Measurements from ENCODE around the gene LTA. TPM values are rescaled to one million over a fixed set of nuclear protein-coding genes. Genes with fewer than 3 reads are reported as not detected.
"Not testable (repeated sequence)": the region's sequence is repeated elsewhere in the genome, so short reads cannot be mapped to it uniquely, and the experiment has no call there.

Gene LTA
- total RNA-seq, 1 donor from 2014 or later, result 0.53 TPM

DNA sequence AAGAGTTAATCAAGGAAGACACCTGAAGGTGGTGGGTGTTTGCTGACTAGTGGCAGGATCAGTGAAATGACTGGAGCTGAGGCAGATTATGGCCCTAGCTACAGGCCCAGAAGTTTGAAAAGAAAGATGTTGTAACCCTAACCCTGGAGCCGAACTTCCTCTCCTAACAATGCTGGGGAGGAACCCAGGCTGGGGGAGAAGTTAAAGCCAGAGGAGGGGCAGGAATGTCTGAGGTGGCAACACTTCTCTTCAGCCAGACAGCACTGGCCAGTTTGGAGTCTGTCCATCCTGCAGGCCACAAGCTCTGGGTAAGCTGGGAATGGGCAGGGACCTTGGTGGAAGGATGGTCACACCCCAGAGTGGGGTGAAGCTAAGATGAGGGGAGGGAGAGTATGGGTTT is 13.9 kb downstream of the LTA start, which contains the start of gene LST1:
Gene LST1 (plus strand): TSS at position 270 of the 400 bp plus-strand sequence. CDS start 1,023 bp downstream, outside the sequence.
- DNase-seq (ENCODE audit: extremely low read depth, low read depth, low spot score), result no peak

DNA sequence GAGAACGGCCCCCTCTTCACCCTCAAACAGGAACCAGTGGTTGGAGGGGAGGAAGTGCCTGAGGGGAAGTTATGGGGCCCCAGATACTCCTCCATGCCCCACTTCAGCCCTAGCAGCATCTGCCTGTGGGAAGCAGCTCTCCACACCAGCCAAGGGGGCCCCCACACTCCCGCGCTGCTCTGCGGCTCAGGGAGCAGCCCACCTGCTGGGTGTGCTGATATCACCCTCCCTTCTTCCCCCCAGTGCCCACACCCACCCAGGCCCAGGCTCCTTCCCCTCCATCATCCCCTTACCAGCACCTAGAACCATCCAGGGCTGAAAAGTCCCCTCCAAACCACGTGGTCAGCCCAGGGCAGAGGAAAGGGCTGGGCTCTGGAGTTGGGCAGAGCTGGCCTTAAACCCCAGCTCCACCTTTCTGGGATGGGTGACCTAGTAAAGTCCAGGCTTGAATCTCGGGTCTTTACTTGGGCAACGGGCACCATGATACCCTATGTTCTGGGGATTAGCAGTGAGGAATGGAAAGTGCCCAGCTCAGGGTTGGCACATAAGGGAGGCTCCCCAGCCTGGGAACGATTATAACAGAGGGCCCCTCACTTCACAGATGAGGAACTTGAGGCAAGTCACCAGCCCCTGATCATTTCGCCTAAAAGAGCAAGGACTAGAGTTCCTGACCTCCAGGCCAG is 14.7 kb downstream of the LTA start:
- DNase-seq (ENCODE audit: extremely low read depth, low read depth, low spot score), result no peak

DNA sequence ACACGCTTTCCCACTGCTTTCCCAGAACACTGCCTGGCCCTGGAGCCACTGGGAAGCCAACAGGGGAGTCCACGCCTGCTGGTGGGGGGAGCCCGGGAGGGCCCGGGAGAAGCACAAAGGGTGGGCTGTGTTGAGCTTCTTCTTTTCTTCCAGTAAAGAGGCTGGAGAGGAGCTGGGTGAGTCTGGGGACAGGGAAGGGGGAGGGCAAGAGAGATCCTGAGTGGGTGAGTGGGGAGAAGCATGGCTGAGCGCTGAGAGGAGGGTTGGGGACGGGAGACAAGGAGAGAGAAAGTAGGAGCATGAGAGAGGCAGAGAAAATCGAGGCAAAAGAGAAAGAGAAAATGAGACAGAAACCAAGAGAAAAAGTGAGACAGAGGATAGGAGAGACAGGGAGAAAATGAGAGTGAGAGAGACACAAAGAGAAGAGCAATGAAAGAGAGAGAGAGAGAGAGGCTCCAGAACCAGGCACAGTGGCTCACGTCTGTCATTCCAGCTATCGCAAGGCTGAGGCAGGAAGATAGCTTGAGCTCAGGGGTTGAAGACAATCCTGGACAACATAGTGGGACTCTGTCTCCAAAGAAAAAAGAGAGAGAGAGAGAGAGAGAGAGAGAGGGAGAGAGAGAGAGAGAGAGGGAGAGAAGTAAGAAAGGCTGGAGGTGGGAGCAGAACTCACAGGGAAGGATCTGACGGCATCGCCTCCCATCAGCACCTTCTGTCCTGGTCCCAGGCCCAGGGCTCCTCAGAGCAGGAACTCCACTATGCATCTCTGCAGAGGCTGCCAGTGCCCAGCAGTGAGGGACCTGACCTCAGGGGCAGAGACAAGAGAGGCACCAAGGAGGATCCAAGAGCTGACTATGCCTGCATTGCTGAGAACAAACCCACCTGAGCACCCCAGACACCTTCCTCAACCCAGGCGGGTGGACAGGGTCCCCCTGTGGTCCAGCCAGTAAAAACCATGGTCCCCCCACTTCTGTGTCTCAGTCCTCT is 16.0 kb downstream of the LTA start:
- no peak for DNase-seq (ENCODE audit: extremely low read depth, low read depth, low spot score)

DNA sequence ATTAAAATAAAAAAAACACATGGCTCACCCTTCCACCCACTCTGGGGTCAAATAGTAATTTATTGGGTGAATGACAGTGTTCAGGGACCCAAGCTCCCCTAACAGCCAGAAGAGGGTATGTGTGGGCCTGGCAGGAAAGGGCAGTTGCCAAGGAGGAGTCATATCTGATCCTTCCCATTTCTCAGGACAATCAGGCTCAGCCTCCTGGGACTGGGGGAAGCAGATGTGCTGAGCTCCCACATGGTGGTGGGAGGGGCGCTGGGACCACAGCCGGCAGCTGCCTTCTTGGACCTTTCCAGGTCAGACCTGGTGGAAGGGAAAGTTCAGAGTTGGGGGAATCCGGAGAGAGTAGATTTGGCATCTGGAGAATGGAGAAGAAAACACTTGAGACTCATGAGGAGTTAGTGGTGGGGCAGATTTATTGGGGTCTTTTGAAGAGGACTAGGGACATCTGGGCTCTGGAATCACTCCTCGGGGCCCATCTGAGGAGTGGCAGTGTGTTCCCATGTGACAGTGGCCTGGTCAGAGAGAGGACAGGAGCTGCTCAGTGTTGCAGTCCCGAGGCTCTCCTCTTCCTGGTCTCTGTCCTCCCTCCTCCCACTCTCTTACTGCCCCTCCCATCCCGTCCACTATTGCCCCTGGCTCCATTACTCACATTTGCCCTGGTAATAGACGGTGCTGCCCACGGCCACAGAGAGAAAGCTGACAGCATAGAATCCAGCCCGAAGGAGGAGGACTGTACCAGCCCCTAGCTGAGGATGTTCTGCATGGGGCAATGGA is 17.0 kb downstream of the LTA start:
- no peak for DNase-seq (ENCODE audit: extremely low read depth, low read depth, low spot score)

DNA sequence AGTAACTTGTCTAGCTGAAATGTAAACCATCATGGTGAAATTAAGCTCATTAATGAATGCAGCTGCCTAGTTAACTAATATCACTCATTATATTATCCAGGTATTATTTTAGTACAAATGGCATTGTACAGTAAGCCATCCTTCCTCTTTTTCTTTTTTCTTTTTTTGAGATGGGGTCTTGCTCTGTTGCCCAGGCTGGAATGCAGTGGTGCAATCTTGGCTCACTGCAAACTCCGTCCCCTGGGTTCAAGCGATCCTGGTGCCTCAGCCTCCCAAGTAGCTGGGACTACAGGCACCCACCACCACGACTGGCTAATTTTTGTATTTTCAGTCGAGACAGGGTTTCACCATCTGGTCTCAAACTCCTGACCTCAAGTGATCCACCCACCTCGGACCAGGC is 18.6 kb downstream of the LTA start:
- not testable (repeated sequence) for DNase-seq (ENCODE audit: extremely low read depth, low read depth, low spot score)

DNA sequence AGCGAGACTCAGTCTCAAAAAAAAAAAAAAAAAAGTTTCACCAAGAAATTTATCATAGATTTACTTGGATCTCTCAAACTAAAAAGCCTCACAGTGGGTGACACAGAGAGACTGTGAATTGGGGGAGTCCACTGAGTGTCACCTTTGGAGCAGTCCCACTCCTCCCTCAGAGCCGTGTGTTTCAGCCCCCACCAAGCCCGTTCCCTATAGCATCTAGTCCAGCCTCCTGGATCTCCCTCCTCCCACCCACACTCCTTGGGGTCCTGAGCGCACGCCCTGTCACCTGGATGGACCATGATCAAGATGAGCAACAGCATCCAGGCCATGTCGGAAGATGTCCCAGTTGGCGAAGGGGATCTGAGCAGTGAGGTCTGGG is 20.3 kb downstream of the LTA start:
- DNase-seq (ENCODE audit: extremely low read depth, low read depth, low spot score), result no peak

DNA sequence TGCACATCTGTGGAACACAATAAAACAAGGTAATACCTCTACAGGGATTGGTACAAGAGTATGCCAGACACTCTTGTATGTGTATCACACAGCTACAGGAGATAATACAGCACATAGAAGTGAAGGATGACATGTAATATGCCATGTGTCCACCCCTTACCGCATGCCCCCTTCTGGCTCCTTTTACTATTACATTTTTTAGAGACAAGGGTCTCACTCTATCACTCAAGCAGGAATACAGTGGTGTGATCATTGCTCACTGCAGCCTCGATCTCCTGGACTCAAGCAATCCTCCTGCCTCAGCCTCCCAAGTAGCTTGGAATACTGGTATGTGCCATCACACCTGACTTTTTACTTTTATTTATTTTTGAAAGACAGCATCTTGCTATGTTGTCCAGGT is 24.9 kb downstream of the LTA start:
- no peak for DNase-seq (ENCODE audit: extremely low read depth, low read depth, low spot score)

DNA sequence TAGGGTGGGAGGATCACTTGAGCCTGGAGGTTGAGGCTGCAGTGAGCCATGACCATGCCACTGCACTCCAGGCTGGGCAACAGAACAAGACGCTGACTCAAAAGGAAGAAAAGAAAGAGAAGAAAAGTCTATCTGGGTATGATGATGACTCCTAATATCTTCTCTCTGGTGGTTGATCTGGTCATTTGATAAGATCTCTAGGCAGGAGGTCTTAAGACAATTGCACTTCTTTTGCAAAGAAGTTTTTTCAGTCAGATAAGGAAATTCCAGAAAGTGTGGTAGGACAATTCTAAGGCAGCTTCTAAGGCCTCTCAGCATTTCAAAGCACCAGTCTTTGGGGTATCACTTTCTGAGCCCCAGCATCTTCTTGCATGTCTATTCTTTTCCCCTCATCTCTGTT is 35.2 kb downstream of the LTA start:
- no peak for DNase-seq (ENCODE audit: extremely low read depth, low read depth, low spot score)

DNA sequence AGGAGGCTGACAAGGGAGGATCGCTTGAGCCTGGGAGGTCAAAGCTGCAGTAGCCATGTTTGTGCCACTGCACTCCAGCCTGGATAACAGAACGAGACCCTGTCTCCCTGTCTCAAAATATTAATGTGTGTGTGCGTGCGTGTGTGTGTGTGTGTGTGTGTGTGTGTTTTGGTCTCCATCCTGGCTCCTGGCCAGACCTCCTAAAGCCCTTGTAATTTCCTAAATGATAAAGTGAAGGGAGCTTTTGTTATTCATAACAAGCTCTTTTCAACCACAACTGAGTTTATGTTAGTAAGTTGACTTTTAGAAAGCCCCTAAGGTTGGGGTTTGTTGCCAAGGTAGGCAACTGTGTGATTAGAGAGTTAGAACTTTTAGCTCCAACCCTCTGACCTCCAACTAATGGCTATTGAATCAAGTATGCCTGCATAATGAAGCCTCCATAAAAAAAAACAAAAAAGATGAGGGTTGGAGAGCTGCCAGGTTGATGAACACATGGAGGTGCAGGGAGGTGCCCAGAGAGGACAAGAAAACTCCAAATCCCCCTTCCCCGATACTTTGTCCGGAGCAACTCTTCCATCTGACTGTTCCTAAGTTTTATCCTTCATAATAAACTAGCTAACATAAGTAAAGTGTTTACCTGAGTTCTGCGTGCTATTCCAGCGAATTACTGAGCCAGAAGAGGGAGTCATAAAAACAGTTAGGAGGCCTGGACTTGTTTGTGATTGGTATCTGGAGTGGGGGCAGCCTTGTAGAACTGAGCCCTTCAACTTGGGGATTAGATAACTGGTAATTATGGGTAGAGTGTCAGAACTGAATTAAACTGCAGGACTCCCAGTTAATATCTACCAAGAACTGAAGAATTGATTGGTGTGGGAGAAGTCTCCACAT is 37.7 kb downstream of the LTA start:
- no peak for DNase-seq (ENCODE audit: extremely low read depth, low read depth, low spot score)

DNA sequence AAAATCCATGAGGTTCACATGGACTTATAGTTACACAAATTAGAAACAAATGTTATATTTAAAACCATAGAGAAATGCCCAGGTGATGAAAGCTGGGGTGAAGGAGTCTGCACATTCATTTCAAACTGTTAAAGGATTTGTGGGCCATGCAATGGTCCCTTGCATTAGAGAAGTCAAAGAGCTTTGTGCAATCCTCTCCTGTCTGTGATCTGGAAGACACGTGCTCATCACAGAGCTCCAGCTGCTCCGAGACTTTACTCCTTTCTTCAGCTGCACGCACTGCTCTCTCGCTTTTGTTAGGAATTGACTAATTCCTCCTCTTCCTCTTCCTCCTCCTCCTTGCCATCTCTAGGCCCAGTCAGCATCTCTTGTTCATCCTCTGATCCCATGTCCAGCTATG is 38.9 kb downstream of the LTA start:
- DNase-seq (ENCODE audit: extremely low read depth, low read depth, low spot score), result no peak

DNA sequence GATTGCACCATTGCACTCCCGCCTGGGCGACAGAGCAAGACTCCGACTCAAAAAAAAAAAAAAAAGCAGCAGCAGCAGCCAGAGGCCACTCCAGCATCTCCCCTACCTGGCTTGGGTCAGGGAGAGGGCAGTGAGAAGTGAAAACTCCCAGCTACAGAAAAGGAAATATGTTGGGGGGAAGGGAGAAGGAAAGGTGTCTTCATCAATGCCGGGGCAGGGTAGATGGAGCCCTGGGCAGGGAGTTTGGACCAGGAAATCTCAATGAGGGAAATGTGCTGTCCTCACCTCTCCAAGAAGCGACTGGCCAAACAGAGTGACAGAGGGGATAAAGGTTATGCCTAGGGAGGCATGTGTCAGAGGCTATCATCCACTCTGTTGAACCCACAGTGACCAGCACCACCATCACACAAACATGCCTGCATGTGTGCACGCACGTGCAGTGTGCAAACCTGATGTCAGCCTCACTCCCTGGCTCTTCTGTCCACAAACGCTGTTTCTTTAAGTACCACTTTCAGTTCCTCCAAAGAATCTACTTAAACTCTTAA is 42.1 kb downstream of the LTA start:
- no peak for DNase-seq (ENCODE audit: extremely low read depth, low read depth, low spot score)

DNA sequence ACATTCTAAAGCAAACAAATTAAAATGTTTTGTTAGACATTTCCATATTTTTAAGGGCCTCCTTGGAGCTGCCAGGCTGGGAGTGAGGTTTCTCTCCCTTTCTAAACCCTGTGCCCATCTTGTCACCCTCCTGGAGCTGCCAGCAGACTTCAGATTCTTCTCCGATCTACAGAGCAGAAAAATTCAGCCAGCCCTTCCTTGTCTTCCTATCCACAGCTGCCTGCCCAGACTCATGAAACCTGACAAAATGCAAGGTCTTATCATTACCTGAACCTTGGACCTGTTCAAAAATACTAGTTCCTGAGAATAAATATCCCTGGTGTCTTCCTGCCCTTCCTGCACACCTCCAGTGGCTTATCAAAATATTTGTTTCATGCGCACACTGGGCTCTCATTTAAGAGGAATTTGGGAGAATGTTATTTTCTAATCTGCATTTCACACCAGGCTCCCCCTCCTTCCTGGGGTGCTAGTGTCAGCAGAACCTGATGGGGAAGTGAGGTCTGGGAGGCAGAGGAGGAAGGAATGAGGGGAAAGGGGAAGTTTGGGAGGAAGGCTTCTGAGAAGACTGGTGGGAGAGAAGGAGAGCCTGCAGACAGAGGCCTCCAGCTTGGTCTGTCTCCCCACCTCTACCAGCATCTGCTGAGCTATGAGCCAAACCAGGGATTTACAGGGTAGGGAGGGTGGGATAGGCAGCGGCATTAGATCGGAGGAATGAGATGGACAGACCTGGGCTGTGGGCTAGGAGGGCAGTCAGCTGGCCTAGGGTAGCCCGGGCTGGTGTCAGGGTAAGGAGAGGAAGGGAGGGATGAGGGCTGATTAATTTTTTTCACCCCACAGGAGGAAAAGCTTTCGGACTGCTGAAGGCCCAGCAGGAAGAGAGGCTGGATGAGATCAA is 42.8 kb downstream of the LTA start, which contains the start of gene AIF1:
Gene AIF1 (plus strand): TSS at position 551 of the 895 bp plus-strand sequence. CDS start 96 bp downstream, at position 647.
- no peak for DNase-seq (ENCODE audit: extremely low read depth, low read depth, low spot score)

DNA sequence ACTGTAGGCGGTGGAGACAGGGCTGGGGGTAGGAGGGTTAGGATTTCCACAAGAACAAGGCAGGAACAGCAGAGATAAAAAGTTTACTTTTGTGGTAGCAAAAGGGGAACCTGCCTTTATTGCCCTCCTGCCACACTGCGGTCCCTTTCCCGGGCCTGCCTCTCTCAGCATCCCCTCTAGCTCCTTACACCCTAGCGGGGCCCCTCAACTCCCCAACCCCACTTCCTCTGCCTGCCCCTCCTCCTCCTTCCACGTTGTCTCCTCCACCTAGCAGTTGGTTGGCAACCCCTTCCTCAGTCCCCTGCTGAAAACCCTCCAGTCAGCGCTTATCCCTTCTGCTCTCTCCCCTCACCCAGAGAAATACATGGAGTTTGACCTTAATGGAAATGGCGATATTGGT is 43.7 kb downstream of the LTA start:
- no peak for DNase-seq (ENCODE audit: extremely low read depth, low read depth, low spot score)

DNA sequence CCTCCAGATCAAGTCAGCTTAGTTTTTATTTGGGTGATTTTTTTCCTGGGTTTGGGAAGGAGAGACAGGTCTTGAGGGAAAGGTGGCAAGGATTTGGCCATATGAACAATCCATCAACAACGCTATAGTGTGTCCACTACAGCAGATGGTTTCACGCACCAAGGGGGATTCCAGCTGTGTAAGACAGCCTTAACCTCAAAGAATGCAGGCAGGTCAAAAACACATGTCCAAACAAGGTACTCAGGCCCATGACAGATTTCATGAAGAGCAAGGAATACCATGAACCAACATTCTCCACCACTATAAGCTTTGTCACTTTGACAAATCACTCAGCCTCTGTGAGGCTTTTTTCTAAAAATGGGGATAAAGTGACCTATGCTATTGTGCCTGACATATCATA is 44.9 kb downstream of the LTA start:
- no peak for DNase-seq (ENCODE audit: extremely low read depth, low read depth, low spot score)

DNA sequence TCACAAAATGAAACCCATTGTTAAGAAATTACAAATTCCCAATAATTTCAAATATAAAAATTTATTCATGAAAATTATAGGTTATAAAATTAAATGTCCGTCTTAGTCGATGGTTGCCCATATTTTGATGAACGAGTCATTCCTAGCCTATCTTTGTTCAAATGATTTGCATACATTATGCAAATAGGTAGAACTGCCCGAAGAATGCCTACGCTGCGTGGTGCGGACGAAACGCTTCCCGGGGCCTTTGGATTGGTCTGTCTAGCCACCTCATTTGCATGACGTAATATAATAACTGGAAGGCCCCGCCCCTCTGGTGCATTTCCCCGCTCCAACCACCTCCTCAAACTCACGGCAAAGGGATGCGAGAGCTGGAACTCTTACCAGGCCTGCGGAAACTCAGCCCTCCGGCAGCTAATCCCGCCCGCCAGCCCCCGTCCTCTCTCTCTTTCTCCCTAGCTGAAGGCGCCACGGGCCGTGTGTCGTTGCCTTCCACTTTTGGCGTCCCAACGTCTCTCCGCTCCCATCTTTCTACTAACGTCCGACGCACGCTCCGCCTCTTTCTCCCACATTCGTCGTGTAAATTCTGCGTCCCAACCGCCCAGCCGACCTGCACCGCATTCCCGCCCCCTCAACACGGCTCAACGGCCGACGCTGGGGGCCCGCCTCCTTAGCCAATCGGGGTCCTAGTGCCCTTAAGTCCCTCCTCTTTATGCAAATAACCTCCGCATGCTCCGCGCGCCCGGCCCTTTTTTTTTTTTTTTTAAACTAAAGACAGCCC is 47.9 kb downstream of the LTA start:
- DNase-seq (ENCODE audit: extremely low read depth, low read depth, low spot score), result peak; percentile 93

DNA sequence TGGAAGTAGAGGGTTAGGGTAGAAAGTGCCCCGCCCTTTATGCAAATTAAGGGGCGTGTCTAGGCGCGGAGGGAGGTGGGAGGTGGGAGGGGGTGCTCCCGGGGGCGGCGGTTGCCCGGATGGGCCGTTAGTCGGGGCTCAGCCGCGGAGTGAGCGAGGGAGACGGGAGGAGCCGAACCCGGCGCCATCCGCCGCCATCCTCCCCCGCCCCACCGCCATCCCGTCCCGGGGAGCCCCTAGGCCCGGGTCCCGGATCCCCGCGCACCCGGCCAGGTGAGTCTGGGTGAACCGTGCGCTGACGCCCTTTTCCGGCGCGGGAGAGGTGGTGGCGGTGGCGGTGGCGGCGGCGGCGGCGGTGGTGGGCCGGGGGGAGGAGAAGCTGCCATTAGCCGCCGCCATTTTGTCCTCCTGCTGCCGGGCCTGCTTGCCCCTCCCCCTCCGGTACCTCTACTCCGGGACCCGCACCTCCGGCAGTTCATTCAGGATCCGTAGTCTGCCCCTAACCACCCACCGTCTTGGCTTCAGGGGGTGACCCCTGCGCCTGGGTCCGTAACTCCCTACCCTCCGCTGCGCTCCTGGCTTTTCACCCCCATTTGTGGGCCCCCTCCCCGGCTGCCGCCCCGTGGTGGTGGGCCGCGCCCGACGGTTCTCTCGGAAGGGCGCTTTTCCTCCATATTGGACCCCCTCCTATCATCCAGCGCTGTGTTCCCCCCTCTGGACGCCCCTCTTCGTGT is 48.7 kb downstream of the LTA start, which contains the start of gene PRRC2A:
Gene PRRC2A (plus strand): TSS at position 130 of the 734 bp plus-strand sequence. CDS start 2,075 bp downstream, outside the sequence.
- no peak for DNase-seq (ENCODE audit: extremely low read depth, low read depth, low spot score)

DNA sequence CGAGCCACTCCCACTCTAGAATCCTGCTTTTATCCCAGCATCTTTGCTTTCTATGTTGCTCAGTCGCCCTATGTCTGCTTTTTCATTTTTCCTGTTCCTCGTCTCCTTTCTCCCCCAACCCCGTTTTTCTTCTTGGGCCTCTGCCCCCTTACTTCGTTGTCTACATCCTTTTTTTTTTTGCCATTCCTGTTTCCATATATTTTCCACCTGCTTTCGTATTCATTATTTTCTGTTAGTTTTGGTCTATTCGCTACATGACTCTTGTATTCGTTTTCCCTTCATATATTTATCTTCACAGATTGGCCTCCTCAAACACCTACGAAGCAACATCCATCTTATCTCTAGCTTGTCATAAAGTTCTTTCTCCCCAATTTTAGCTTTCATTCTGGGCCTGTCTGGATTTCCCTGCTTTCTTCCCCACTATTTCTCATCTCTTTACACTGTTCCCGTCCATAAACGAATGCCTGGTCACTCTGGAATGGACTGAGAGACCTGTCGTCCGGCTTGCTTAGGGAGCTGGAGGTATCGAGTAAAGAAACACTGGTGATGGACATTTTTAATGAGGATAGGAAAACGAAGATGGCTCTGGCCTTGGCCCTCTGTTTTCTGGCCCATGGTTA is 49.3 kb downstream of the LTA start:
- no peak for DNase-seq (ENCODE audit: extremely low read depth, low read depth, low spot score)
